B cell (primary cell): Measurements from ENCODE around the gene PACRG.

Source experiments
- CTCF ChIP-seq: fragments of 200-600 bp; IDR thresholded peaks from one replicate; pipeline ENCODE4 v1.8.0; 2022; ENCODE audit warnings: antibody characterized with exemption, mild to moderate bottlenecking
- EZH2 ChIP-seq: IDR thresholded peaks from 2 replicates; pipeline ENCODE4 v1.6.1; 2012; ENCODE audit warnings: borderline replicate concordance, low read depth, mild to moderate bottlenecking, moderate library complexity, low read length; ENCODE audit not compliant: insufficient read depth, poor library complexity, severe bottlenecking

- TF ChIP-seq CTCF: no peak
- TF ChIP-seq EZH2: no peak
These were observed 23.8 kb upstream of the PACRG start for GRCh38 chr6:162704001-162704400.
